K562 (cell line): Measurements from ENCODE around the gene NISCH. TPM values are rescaled to one million over a fixed set of nuclear protein-coding genes. Genes with fewer than 3 reads are reported as not detected.

ENCODE experiments used
- ATAC-seq: fragments of 200-7000 bp; cut with Tn5 transposase; 3 replicates; pipeline ENCODE4 v1.9.1; 2020; ENCODE audit warnings: moderate library complexity
- BruUV-seq: library from RNA; stranded (reverse); fragments of 400-500 nt; replicated peaks from 2 replicates; lab custom pipeline; 2021; lab: Mats Ljungman, UMichigan
- CTCF ChIA-PET: fragments of 300-600 bp; formaldehyde crosslinking; extraction: SDS; loops from one replicate; lab custom pipeline; 2021; ENCODE audit warnings: low intra/inter-chr PET ratio; lab: Yijun Ruan, JAX
- POLR2A ChIA-PET: fragments of 300-600, 350-650 bp; sonication (Branson Sonifier 250); formaldehyde crosslinking; extraction: SDS; loops from one replicate; lab custom pipeline; 2021; ENCODE audit warnings: antibody characterized with exemption, inconsistent platforms; lab: Yijun Ruan, JAX
- DNase-seq, 4 experiments: peaks; one replicate each; pipeline versions ENCODE4 v3.0.0 to v3.0.0-alpha.2; 2011 to 2018; ENCODE audit warnings: low spot score in 3 of 4, mixed read lengths in 3 of 4; ENCODE audit errors: extremely low read depth in 1 of 4
- FAIRE-seq: peaks from 2 replicates; lab custom pipeline; 2011; peaks lifted over from hg19 to GRCh38; lab: Jason Lieb, UNC
- H2AFZ ChIP-seq: 2 replicates; pipeline ENCODE4 v1.6.0; 2011; ENCODE audit warnings: low read depth, low read length, control low read depth, inconsistent platforms
- H3K27ac ChIP-seq: fragments of 200-600 bp; 3 replicates; pipeline ENCODE4 v1.8.0; 2011; ENCODE audit warnings: low read depth, mild to moderate bottlenecking, control low read depth, inconsistent platforms, low read length, moderate library complexity, mixed read lengths; ENCODE audit errors: extremely low read depth
- H3K27me3 ChIP-seq, 2 experiments: fragments of 300-600 bp in 1 of 2; 2 replicates in 1 of 2; 3 replicates in 1 of 2; pipeline versions ENCODE4 v1.6.0 to v1.8.0; 2011; ENCODE audit warnings: inconsistent platforms in 2 of 2, low read length in 2 of 2, mild to moderate bottlenecking in 1 of 2, mixed read lengths in 1 of 2, moderate library complexity in 1 of 2; ENCODE audit not compliant: control insufficient read depth in 2 of 2, insufficient read depth in 2 of 2
- H3K36me3 ChIP-seq: fragments of 300-600 bp; 3 replicates; pipeline ENCODE4 v1.8.0; 2011; ENCODE audit warnings: mild to moderate bottlenecking, low read length, inconsistent platforms; ENCODE audit not compliant: control insufficient read depth, insufficient read depth
- H3K4me1 ChIP-seq, 2 experiments: fragments of 200-600 bp in 1 of 2; replicated peaks in 1 of 2; 2 replicates in 1 of 2; 3 replicates in 1 of 2; pipeline versions ENCODE4 v1.5.1 to v1.8.0; 2011; ENCODE audit warnings: inconsistent platforms in 2 of 2, low read length in 2 of 2, mild to moderate bottlenecking in 1 of 2, mixed read lengths in 1 of 2, moderate library complexity in 1 of 2; ENCODE audit not compliant: control insufficient read depth in 2 of 2, insufficient read depth in 2 of 2
- H3K4me2 ChIP-seq: 2 replicates; pipeline ENCODE4 v1.6.1; 2011; ENCODE audit warnings: low read length, control low read depth, inconsistent platforms, mixed read lengths; ENCODE audit not compliant: insufficient read depth
- H3K4me3 ChIP-seq: fragments of 200-600 bp; sonication (generic), shearing (Covaris generic); 2 replicates; pipeline ENCODE4 v1.5.1; 2016; ENCODE audit warnings: control low read depth, inconsistent platforms
- H3K79me2 ChIP-seq: fragments of 200-600 bp; 3 replicates; pipeline ENCODE4 v1.8.0; 2011; ENCODE audit warnings: low read length, inconsistent platforms; ENCODE audit not compliant: control insufficient read depth, insufficient read depth
- H3K9ac ChIP-seq, 2 experiments: 2 replicates each; pipeline versions ENCODE4 v1.6.0 to v1.6.1; 2011; ENCODE audit warnings: low read depth in 2 of 2, low read length in 2 of 2, control low read depth in 1 of 2, inconsistent platforms in 1 of 2, mild to moderate bottlenecking in 1 of 2, mixed read lengths in 1 of 2; ENCODE audit not compliant: insufficient read depth in 1 of 2
- H3K9me1 ChIP-seq: one replicate; pipeline ENCODE4 v1.6.0; 2011; ENCODE audit warnings: inconsistent platforms, mild to moderate bottlenecking, low read length, moderate library complexity; ENCODE audit not compliant: control insufficient read depth, insufficient read depth
- H3K9me3 ChIP-seq: replicated peaks from 2 replicates; pipeline ENCODE4 v1.5.1; 2011; ENCODE audit warnings: low read depth, low read length, inconsistent platforms; ENCODE audit not compliant: control insufficient read depth, insufficient read depth
- H4K20me1 ChIP-seq: replicated peaks from 2 replicates; pipeline ENCODE4 v1.6.1; 2011; ENCODE audit warnings: low read length, inconsistent platforms, mixed read lengths; ENCODE audit not compliant: control insufficient read depth, insufficient read depth
- CBX5 ChIP-seq: IDR thresholded peaks from 2 replicates; pipeline ENCODE4 v1.6.1; 2014; ENCODE audit warnings: low read depth, borderline replicate concordance
- CHD2 ChIP-seq: IDR thresholded peaks from 2 replicates; pipeline ENCODE4 v1.6.1; 2011; ENCODE audit warnings: low read depth, low read length
- HMG20B ChIP-seq: fragments of 250-450 bp; sonication (Bioruptor Pico); IDR thresholded peaks from 2 replicates; pipeline ENCODE4 v1.5.0; 2021; ENCODE audit warnings: mild to moderate bottlenecking
- HMGN3 ChIP-seq: IDR thresholded peaks from 2 replicates; pipeline ENCODE4 v1.6.1; 2011; ENCODE audit warnings: borderline replicate concordance, low read depth, mild to moderate bottlenecking, mixed read lengths, low read length; ENCODE audit not compliant: insufficient read length; ENCODE audit errors: extremely low read depth
- ID3 ChIP-seq, 2 experiments: fragments of 250-450 bp in 1 of 2; fragments of 450-650 bp in 1 of 2; sonication (Bioruptor Pico) in 1 of 2; IDR thresholded peaks; 2 replicates each; pipeline versions ENCODE4 v1.6.1 to v1.8.0; 2016 to 2021; ENCODE audit warnings: mild to moderate bottlenecking in 2 of 2, moderate library complexity in 2 of 2, missing compliant biosample characterization in 1 of 2, missing genetic modification characterization in 1 of 2
- PTRF ChIP-seq: fragments of 450-650 bp; IDR thresholded peaks from 2 replicates; pipeline ENCODE4 v1.6.1; 2016; ENCODE audit warnings: mild to moderate bottlenecking, missing genetic modification characterization, missing compliant biosample characterization
- RB1 ChIP-seq: fragments of 450-650 bp; IDR thresholded peaks from 2 replicates; pipeline ENCODE4 v1.6.1; 2017; ENCODE audit warnings: low read depth, mild to moderate bottlenecking
- TFAP4 ChIP-seq: sonication (generic); formaldehyde crosslinking; IDR thresholded peaks from 2 replicates; pipeline ENCODE4 v1.8.0; 2022; ENCODE audit warnings: missing genetic modification reagents, mild to moderate bottlenecking, moderate library complexity, borderline replicate concordance
- ZNF766 ChIP-seq: fragments of 200-800 bp; sonication (Bioruptor generic); conservative IDR thresholded peaks from 2 replicates; pipeline ENCODE4 v1.6.1; 2016; ENCODE audit warnings: missing genetic modification characterization, missing compliant biosample characterization
- ZNF79 ChIP-seq: fragments of 250-450 bp; sonication (Bioruptor Pico); IDR thresholded peaks from 2 replicates; pipeline ENCODE4 v1.4.0; 2020; ENCODE audit warnings: low read depth, mild to moderate bottlenecking, moderate library complexity
- WGBS: fragments of 100-300 bp; shearing (Covaris generic); methylation state at CpG from one replicate; pipeline ENCODE4 v1.1.6; 2016; ENCODE audit warnings: low coverage, mixed read lengths; ENCODE audit not compliant: insufficient coverage; ENCODE audit errors: missing lambda C conversion rate; 5-methylcytosine and 5-hydroxymethylcytosine counted together
- in situ Hi-C: fragments of 300-500 bp; cut with MboI; formaldehyde crosslinking; loops from 4 replicates; pipeline ENCODE4 v1.15.0; 2018; ENCODE audit warnings: inconsistent platforms, mixed read lengths
- intact Hi-C: fragments of 100-400 bp; cut with micrococcal nuclease; formaldehyde crosslinking; loops from 2 replicates; pipeline ENCODE4 v1.14.2; 2022
- polyA plus RNA-seq, 8 experiments: library from polyadenylated mRNA; depleted of rRNA in 4 of 8; stranded (reverse) in 5 of 8; unstranded in 3 of 8; fragments of >200 nt; fragmentation: Nextera tagmentation in 2 of 8; fragmentation: Illumina TruSeq in 1 of 8; extraction: Ambion mirVana in 2 of 8; extraction: Trizol in 1 of 8; gene quantifications; 2 replicates each; pipeline versions ENCODE4 v1.2.1 to v1.2.3, GENCODE V29; 2011 to 2014; ENCODE audit warnings: inconsistent platforms in 1 of 8, missing spikeins in 1 of 8
- total RNA-seq, 7 experiments: library from RNA; depleted of rRNA in 6 of 7; stranded (reverse); fragments of >200 nt in 6 of 7; fragmentation: Illumina TruSeq in 2 of 7; extraction: Trizol in 2 of 7; gene quantifications; 2 replicates each; pipeline versions ENCODE4 v1.2.1 to v1.2.3, GENCODE V29; 2011 to 2021; ENCODE audit warnings: low replicate concordance in 1 of 7

The NISCH gene
- total and polyA plus RNA-seq, 9 of the 15 experiments (the other 6 are each of a cell fraction or from before 2014, with no cell fraction given), result 0.44 to 43.5 (median 23.4) TPM

GRCh38 chr3:52423173-52423572 is 32.2 kb upstream of the NISCH start:
- no peak for DNase-seq
- no peak for ATAC-seq
- in situ Hi-C loops, result no loop called here
- no TSS peak for BruUV-seq
- no peak overlapping the region for H2AFZ ChIP-seq
- ChIA-PET CTCF (no interaction called here), POLR2A (interaction anchor here (0.6 kb wide), 2 partner anchors 258 to 291 kb away, joined by 3 read pairs; no protein-coding TSS in a partner anchor)
- no peaks in the 10 kb centered on the region for H4K20me1 ChIP-seq
- no peaks in the 10 kb centered on the region; a peak in 1 of 5 replicates for H3K4me1 ChIP-seq
- no peak overlapping the region for H3K27ac ChIP-seq
- no peak overlapping the region for H3K4me3 ChIP-seq
- no peaks in the 10 kb centered on the region for H3K27me3 ChIP-seq
- no peak for FAIRE-seq
- WGBS, result 21% methylated on average over 5 of the region's 5 CpGs
- no peak overlapping the region for H3K4me2 ChIP-seq
- intact Hi-C loops, result no loop called here
- H3K9me3 ChIP-seq, result no peaks in the 10 kb centered on the region
- H3K36me3 ChIP-seq, result no peaks in the 10 kb centered on the region; the same call in 2 of the 3 replicates
- H3K9me1 ChIP-seq, result no peaks in the 10 kb centered on the region
- H3K79me2 ChIP-seq, result no peaks in the 10 kb centered on the region
- TF ChIP-seq CHD2 (no peak), HMGN3 (no peak), ZNF79 (CRISPR knock-in tag) (no peak), ZNF766 (no peak), CBX5 (no peak), RB1 (no peak), PTRF (no peak), HMG20B (CRISPR knock-in tag) (no peak), ID3 (CRISPR knock-in tag; IDR thresholded peaks at IDR 0.05) (no peak), ID3 (tag; IDR thresholded peaks at IDR 0.05) (no peak), TFAP4 (no peak)
- H3K9ac ChIP-seq, result no peak overlapping the region; a peak in 1 of 4 replicates
